GM15510 (cell line): ENCODE data around the gene CCDC47.

Experiments used
- POLR2A ChIP-seq: IDR thresholded peaks from 3 replicates; pipeline ENCODE4 v1.6.1; 2011; ENCODE audit warnings: borderline replicate concordance; ENCODE audit not compliant: insufficient read length; ENCODE audit errors: extremely low read depth

Gene CCDC47

GRCh38 chr17:63764716-63765115 lies 8.7 kb downstream of the CCDC47 start:
- TF ChIP-seq POLR2A: no peak

- TF ChIP-seq POLR2A: no peak
These were observed 11.0 kb downstream of the CCDC47 start for GRCh38 chr17:63762161-63763078.

GRCh38 chr17:63760771-63761539 lies 12.4 kb downstream of the CCDC47 start:
- no peak for TF ChIP-seq POLR2A

- no peak for TF ChIP-seq POLR2A
These were observed 15.0 kb downstream of the CCDC47 start for GRCh38 chr17:63758428-63758827.

- TF ChIP-seq POLR2A: no peak
These were observed 19.4 kb downstream of the CCDC47 start for GRCh38 chr17:63754046-63754445.

- TF ChIP-seq POLR2A: no peak
These were observed 20.2 kb downstream of the CCDC47 start for GRCh38 chr17:63753215-63753614.

- TF ChIP-seq POLR2A: no peak
These were observed 20.7 kb downstream of the CCDC47 start for GRCh38 chr17:63752707-63753106.

GRCh38 chr17:63751806-63752205 lies 21.6 kb downstream of the CCDC47 start:
- no peak for TF ChIP-seq POLR2A

GRCh38 chr17:63741408-63742173 lies 31.8 kb downstream of the CCDC47 start, which contains the start of gene STRADA:
Gene STRADA, minus strand, starts transcription at chr17:63741799. Its CDS starts 13,430 bp downstream, at chr17:63728369.
- TF ChIP-seq POLR2A: peak; percentile 96

- no peak for TF ChIP-seq POLR2A
These were observed 32.3 kb downstream of the CCDC47 start for GRCh38 chr17:63741143-63741407.

- TF ChIP-seq POLR2A: no peak
These were observed 32.8 kb downstream of the CCDC47 start for GRCh38 chr17:63740464-63741142.

- TF ChIP-seq POLR2A: no peak
These were observed 37.7 kb downstream of the CCDC47 start for GRCh38 chr17:63735691-63736090.

GRCh38 chr17:63722403-63722802 lies 51.0 kb downstream of the CCDC47 start:
- TF ChIP-seq POLR2A: no peak

GRCh38 chr17:63718988-63719387 lies 54.4 kb downstream of the CCDC47 start:
- no peak for TF ChIP-seq POLR2A
